KG1 (cell line): ENCODE results near the gene EPHA8.
A peak's percentile ranks its signal among the peaks of the same experiment; 100 is the strongest.

Experiments
- DNase-seq: peaks from one replicate; lab custom pipeline; 2025; lab: John Stamatoyannopoulos, UW

The EPHA8 gene

DNA sequence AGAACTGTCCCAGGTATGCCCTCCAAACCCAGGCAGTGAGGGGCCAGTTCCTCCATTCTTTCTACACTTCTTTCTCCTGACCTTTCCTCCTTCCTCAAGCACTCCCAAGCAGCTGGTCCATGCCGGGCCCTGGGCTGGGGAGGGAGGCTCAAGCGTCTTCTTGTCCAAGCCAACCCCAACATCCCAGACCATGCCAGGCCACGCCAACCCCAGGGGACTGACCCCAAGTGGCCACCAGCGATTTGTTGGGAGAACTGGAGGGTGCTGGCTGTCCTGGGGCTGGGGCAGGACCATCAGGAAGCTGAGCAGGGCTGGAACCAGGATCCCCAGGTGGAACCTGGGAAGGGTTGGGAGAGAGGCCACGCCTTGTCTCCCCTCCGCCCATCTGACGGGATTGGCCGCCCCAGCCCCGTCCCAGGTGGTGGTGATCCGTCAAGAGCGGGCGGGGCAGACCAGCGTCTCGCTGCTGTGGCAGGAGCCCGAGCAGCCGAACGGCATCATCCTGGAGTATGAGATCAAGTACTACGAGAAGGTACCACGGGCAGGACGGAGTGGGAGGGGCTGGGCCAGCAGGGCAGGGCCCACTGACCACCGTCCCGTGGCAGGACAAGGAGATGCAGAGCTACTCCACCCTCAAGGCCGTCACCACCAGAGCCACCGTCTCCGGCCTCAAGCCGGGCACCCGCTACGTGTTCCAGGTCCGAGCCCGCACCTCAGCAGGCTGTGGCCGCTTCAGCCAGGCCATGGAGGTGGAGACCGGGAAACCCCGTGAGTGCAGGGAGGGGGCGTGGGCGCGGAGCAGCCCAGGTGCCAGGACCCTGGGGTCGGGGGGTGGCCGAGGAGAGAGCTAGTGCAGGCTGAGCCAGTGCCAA lies 29.9 kb downstream of the EPHA8 start:
- no peak for DNase-seq

DNA sequence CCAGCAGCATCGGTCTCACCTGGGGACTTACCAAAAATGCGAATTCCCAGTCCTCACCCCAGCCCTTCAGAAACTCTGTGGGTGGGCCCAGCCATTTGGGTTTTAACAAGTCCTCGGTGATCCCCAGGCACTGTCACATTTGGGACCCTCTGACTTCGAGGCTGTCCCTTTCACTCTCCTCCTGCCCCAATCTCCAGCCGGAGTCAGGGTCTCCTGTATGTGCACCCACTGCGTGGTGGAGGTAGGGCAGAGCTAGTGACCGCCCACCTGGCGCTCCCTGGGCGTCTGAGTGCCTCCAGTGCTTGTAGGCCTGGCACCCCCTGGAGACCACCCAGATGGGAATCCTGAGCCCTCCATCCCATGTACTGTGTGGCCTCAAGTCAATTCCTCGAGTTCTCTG lies 31.1 kb downstream of the EPHA8 start:
- DNase-seq, result no peak

DNA sequence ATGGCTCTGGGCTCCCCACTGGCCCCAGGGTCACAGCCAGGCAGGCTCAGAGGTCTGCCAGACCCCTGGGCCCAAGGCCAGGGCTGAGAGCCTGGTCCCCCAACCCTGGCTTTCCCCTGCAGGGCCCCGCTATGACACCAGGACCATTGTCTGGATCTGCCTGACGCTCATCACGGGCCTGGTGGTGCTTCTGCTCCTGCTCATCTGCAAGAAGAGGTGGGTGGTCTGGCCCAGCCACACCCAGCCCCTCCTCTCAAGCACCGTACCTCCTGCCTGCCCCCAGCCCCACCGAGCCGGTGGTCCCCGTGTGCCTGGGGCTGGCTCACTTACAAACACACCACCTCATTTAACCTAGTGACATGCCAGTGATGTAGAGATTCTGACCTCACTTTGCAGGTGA lies 31.8 kb downstream of the EPHA8 start:
- no peak for DNase-seq

DNA sequence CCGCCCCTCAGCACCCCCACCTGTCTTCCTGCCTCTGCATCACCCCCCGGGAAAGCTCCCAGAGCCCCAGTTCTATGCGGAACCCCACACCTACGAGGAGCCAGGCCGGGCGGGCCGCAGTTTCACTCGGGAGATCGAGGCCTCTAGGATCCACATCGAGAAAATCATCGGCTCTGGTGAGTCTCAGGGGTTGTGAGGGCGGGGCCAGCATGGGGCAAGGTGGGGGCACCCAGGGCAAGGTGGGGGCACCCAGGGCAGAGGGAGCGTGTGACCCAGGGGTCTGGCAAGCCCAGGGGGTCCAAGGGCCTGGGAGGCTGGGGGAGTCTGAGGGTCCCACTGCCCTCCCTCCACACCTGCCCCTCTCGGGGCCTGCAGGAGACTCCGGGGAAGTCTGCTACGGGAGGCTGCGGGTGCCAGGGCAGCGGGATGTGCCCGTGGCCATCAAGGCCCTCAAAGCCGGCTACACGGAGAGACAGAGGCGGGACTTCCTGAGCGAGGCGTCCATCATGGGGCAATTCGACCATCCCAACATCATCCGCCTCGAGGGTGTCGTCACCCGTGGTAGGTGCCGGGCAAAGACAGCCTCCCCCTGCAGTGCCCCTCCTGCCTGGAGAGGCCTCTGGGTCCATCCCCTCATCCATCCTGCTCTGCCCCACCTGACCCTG lies 34.1 kb downstream of the EPHA8 start:
- no peak for DNase-seq

DNA sequence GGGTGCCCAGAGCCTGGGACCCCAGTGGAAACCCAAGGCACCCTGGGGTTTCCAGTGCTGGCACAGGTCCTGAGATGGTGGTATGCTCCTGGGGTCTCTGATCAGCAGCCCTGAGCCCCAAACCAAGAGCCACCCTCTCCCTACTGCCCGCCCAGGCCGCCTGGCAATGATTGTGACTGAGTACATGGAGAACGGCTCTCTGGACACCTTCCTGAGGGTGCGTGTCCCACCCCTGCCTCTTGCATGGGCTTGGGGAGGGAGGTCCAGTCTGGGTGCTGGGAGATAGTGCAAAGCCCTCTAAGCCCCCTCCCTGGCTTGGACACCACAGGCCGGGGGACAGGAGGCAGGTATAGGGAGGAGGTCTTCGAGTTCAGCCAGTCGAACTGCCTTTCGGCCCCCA lies 34.7 kb downstream of the EPHA8 start:
- DNase-seq, result no peak

DNA sequence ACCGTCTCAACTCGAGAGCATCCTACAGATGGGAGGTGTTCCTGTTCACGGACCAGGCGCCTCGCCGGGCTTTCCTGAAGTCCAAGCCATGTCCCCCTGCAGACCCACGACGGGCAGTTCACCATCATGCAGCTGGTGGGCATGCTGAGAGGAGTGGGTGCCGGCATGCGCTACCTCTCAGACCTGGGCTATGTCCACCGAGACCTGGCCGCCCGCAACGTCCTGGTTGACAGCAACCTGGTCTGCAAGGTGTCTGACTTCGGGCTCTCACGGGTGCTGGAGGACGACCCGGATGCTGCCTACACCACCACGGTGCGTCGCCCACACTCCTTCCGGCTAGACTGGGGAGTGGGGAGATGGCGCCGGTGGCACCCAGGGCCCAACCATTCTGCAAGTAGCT lies 35.4 kb downstream of the EPHA8 start:
- no peak for DNase-seq

DNA sequence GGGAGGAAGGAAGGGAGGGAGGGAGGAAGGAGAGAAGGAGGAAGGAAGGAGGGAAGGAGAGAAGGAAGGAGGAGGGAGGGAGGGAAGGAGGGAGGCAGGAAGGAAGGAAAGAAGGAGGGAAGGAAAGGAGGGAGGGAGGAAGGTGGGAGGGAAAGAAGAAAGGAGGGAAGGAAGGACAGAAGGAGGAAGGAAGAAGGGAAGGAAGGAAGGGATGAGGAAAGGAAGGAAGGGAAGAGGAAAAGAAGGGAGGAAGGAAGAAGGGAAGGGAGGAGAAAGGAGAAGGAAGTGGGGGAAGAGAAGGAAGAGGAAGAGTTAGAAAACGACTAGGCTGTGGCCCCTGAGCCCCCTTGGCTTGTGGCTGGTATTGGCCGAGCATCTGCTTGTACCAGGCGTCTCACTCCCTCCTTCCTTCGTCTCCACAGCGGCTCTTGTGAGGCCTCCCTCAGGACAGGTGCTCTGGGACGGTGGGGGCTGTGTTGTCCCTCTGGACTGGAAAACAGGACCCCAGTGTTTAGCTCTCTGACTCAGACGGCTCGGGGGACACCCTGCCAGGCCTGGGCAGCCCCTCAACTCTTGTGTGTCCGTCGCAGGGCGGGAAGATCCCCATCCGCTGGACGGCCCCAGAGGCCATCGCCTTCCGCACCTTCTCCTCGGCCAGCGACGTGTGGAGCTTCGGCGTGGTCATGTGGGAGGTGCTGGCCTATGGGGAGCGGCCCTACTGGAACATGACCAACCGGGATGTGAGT lies 37.0 kb downstream of the EPHA8 start:
- no peak for DNase-seq

DNA sequence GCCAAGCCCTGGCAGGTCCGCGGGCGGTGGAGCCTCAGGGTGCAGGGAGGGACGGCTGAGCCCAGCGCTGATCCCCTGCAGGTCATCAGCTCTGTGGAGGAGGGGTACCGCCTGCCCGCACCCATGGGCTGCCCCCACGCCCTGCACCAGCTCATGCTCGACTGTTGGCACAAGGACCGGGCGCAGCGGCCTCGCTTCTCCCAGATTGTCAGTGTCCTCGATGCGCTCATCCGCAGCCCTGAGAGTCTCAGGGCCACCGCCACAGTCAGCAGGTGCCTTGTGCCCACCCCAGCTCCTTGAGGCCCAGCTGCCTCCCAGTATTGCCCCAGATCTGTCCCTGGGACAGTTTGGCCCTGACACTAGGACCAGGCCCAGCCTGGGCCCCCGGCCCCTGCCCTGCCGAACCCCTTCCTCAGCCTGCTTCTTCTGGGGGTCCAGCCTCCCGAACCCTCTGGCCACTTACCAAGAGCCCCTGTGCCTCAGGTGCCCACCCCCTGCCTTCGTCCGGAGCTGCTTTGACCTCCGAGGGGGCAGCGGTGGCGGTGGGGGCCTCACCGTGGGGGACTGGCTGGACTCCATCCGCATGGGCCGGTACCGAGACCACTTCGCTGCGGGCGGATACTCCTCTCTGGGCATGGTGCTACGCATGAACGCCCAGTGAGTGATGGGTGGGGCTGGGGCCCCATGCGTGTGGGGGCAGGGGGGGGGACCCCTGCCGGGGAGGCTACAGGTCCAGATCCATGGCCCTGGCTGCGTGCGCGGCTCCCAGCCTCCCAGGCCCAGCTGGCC lies 37.7 kb downstream of the EPHA8 start:
- DNase-seq, result no peak

DNA sequence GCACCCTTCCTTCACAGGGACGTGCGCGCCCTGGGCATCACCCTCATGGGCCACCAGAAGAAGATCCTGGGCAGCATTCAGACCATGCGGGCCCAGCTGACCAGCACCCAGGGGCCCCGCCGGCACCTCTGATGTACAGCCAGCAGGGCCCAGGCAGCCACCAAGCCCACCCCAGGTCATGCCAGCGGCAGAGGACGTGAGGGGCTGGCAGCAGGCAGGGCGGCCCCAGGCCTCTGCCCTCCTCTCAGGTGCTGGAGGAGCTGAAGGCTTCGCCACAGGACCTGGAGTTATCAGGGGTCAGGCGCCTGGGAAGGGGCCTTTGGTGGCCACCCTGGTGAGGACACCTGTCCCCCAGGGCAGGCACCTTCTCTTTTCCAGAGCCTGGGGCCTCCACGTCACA lies 38.3 kb downstream of the EPHA8 start:
- no peak for DNase-seq

DNA sequence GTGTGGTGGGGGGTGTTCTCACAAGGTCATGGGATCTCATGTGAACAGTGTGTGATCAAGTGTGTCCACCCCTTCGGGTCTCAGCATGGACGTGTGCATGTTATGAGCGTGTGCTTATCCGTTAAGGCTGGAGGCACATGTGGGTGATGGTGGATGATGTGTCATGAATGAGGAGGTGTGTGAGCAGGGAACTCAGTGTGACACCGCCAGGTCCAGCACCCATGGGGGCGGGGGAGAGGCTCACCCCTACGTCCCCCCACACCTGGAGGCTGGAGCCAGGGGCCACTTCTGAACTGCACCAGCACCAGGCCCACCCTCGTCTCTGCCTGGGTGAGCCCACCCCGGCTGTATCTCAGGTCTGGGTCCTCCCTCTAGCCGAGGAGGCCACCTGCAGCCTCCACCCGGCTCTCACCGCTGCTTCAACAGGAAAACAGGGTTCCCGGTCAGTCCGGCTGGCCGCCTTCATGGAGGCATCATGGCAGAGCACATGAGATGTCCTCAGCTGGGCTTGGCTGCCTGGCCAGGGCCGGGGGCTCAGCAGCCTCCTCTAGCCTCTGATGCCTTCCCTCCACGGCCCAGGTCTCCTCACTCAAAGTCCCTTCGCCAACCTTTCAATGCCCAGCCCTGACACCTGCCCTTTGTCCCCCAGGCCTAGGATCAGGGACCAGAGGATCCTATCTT lies 38.9 kb downstream of the EPHA8 start:
- DNase-seq, result no peak

DNA sequence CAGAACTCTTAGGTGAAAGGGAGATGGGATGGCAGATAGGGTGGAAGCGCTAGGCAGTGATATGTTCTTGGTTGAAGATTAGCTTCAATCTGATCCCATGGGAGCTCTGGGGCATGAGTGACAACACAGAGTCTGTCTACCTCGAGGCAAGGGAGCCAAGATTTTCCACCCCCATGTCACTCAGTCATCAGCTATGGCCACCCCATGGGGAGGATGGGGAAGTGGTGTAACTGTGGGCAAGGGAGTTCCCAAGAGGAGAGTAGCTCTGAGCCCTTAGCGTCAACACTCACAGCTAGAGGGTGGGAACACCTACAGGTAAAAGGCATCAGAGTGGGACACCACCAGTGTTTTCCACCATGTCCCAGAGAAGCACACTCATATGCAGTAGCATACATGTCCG lies 42.9 kb downstream of the EPHA8 start:
- no peak for DNase-seq

DNA sequence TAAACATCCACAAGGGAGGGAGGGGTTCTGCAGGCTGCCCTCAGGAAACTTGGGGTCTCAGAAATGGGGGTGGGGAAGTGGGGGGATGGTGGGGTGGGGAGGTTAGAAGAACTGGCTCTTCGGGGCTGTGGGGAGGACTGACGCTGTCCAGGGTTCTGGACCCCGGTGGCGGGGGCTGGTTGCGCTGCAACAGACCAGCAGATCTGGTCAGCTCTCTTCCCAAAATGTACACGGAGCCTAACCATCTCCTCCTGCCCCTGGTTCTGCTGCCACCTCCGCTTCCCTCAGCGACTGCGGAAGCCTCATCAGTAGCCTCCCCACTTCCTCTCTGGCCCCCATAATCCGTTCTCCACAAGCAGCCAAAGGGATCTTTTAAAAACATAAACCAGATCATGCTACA lies 43.9 kb downstream of the EPHA8 start:
- DNase-seq, result no peak

DNA sequence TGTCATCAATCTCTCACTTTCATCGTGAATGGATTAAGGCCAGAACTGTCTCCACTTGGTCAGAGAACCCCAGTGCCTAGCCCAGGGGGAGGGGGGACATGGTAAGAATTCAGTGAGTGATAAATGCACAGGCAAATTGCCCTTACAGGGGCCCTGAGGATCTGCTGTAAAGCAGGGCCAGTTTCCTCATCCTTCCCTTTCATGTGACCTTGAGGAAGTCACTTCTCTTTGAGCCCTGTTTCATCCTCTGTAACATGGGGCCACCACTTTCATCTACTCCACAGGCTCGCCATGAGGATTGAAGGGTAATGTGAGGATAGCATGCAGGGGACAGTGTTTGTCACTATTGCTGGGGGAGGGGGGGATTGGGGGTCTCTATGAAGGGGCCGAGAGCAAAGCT lies 45.1 kb downstream of the EPHA8 start:
- DNase-seq, result no peak

DNA sequence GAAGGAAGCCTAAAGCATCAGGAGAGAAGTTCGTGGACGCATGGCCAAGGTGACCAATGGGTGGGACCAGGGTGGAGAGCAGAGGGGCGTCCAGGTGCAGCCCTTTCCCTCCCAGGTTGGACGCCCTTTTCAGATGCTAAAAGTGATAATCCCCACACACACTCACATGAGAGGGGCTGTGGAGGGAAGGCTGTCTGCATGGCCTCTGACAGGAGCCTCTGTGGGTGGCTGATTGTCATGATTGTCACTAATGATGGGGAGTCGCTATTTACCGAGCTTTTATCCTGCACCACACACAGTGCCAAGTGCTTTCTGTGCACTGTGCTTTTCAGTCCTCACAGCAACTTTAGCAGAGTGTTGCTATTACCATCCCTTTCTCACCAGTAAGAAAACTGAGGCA lies 46.0 kb downstream of the EPHA8 start:
- no peak for DNase-seq

DNA sequence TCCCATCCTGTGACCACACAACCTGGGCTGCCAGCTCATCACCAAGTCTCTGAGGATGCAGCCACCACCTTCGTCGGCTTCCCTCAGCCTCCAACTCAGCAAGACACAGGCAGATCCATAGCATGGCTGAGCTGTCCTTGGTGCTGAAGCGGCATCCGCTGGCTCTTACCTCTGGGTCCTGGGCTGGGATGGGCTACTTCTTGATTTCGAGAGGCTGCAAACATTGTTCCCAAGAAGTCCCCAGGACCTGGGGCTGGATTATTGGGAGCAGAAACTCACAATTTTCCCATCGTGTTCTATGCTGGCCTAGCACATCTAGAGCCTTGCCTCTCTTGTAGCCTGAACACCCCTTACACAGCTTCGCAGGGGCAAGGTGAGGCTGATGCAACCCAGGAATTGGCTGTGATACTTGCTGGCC lies 48.2 kb downstream of the EPHA8 start:
- DNase-seq, result peak; percentile 38

DNA sequence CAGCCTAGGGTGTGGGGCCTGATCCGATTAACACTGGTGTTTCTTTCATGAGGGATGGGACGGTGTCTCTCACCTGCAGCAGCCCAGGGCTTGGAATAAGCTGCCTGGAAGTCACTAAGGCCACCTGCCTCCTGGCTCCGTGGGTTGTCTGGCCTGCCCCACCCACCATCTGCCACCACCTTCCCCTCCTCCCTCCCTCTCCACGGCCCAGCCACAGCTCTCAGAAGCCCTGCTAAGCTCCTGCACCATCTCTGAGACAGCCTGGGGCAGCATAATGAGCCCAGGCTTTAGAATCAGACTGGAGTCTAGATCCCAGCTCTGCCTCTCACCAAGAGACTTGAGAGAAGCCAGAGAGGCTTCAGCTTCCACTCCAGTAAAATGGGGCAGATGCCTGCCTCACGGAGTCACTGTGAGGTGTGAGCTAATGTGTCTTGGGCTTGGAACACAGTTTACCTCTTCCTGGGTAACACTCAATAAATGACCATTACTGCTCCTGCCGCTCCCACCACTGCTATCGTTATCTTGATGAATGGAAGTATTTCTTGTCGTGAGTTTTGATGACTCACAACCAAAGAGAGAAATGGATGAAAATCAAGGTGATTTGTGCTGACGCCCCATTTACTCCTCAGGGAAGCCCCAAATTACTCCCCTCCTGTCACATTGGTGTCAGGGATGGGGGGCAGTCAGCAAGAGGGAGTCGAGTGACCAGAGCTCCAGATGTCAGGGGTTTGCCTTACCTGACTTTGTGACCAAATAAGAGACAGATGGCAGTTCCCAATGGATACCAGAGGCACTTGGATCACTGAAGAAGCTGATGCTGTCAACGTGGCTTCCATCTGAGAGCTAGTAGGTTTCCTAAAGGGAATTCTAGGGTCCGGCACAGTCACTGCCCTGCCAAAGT lies 49.6 kb downstream of the EPHA8 start:
- no peak for DNase-seq

DNA sequence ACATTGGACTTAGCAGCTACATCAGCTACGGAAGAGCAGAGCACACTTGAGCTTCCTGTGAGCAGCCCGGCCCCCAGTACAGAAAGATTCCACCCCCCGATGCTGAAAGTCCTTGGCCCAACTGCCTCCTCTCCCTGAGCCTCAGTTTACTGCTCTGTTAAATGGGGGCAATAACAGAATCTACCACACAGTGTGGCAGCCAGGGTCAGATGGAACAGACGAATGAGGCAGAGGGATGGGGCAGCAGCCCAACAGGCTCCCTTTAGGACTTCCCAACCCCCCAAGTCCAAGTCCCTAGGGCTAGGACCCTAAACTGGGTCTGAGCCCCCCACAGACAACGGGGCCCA lies 50.3 kb downstream of the EPHA8 start:
- no peak for DNase-seq

DNA sequence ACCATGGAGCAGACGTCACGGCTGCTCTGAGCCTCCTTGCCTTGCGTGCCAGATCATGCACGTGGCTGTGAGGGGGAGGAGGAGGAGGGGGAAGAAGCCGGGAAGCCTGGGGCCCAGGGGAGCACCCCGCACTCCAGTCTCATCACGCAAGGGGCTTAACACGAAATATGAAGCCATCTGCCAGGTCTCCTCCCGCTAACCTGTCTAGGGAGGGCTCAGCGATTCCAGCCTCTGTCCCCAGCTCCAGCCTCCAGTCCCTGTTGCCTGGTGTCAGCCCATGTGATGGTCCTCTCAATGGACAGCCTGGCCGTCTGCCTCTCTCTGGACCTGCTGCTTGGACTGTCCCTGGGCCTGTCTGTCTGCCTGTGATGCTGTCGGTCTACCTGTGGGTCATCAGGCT lies 50.7 kb downstream of the EPHA8 start:
- no peak for DNase-seq

DNA sequence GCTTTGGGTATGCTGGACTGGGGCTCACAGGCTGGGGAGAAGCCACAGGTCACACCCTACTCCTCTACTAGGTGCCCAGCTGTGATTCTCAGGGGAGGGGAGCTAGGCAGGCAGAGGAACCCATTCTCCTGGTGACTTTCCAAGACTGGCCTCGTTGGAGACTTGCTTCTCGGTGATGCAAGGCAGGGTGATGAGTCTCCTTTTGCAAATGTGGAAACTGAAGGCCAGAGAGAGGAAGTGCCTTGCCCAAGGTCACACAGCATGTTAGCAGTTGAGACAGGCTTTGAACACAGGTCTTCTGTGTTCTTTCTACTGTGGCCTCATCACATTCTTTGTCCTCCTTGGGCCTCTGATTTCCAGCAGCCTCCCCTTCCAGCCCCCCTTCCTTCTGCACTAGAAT lies 52.6 kb downstream of the EPHA8 start:
- DNase-seq, result no peak

DNA sequence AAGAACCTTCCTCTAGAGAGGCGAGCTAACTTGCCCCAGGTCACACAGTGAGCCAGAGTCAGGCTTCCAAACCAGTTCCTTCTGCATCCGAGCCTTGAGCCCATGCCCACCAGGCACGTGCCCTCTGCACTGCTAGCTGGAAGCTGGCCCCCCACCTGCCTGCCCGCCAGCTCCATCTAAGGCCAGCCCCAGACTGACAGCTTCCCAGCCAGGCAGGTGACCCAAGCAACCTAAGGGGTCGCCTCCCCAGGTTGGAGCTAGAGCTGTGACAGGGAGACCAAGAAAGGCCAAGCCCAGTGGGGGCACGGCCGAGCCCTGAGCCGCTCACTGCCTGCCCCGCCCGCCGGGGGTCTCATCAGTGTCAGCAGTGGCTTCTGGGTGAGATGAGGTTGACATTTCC lies 53.3 kb downstream of the EPHA8 start:
- DNase-seq, result no peak

DNA sequence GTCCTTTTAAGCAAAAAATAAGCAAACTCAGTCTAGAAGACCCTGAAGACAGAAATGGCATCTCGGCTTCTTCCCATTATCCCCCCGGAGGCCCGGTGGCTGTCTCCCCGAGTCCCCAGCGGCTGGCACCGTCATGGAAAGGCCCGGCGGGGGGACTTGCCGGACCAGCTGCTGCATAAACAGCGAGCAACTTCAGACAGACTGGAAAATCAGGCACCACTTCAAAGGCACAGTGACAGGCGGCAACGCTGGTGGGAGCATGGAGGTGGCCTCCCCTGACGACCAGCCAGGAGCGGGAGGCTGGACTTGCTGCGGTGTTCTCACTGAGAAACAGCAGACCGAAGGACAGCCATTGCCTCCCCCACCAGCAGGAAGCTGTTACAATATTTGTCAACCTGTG lies 54.8 kb downstream of the EPHA8 start:
- DNase-seq, result no peak
